MCF 10A (cell line): ENCODE data around the gene SLC6A18. TPM values are rescaled to one million over a fixed set of nuclear protein-coding genes. Genes with fewer than 3 reads are reported as not detected.

Source experiments
- BruUV-seq: library from RNA; stranded (reverse); fragments of 400-500 nt; replicated peaks from 2 replicates; lab custom pipeline; 2021; lab: Mats Ljungman, UMichigan
- CTCF ChIA-PET: fragments of 300-600 bp; sonication (Branson Sonifier 250); formaldehyde crosslinking; extraction: SDS; loops from one replicate; lab custom pipeline; 2021; ENCODE audit warnings: antibody characterized with exemption, inconsistent platforms; lab: Yijun Ruan, JAX
- POLR2A ChIA-PET: fragments of 300-600, 350-650 bp; sonication (Branson Sonifier 250); formaldehyde crosslinking; extraction: SDS; loops from one replicate; lab custom pipeline; 2020; ENCODE audit warnings: antibody characterized with exemption, inconsistent platforms; lab: Yijun Ruan, JAX
- DNase-seq: peaks from one replicate; pipeline ENCODE4 v3.0.0-alpha.2; 2018; ENCODE audit not compliant: unreplicated experiment
- H3K27ac Mint-ChIP-seq: one replicate; pipeline ENCODE4 v1.8.0; 2022; ENCODE audit warnings: mild to moderate bottlenecking, low read depth, mixed read lengths; ENCODE audit not compliant: unreplicated experiment
- H3K27me3 Mint-ChIP-seq: one replicate; pipeline ENCODE4 v1.8.0; 2022; ENCODE audit warnings: mixed read lengths; ENCODE audit not compliant: insufficient read depth, unreplicated experiment
- H3K36me3 Mint-ChIP-seq: one replicate; pipeline ENCODE4 v1.8.0; 2022; ENCODE audit warnings: mild to moderate bottlenecking, moderate library complexity, mixed read lengths; ENCODE audit not compliant: insufficient read depth, unreplicated experiment
- H3K4me1 Mint-ChIP-seq: one replicate; pipeline ENCODE4 v1.8.0; 2022; ENCODE audit warnings: mixed read lengths; ENCODE audit not compliant: insufficient read depth, unreplicated experiment
- H3K4me3 Mint-ChIP-seq: one replicate; pipeline ENCODE4 v1.8.0; 2022; ENCODE audit warnings: mild to moderate bottlenecking, moderate library complexity, mixed read lengths; ENCODE audit not compliant: unreplicated experiment
- H3K9me3 Mint-ChIP-seq: one replicate; pipeline ENCODE4 v1.8.0; 2022; ENCODE audit warnings: mixed read lengths; ENCODE audit not compliant: unreplicated experiment
- intact Hi-C: fragments of 100-400 bp; cut with micrococcal nuclease; formaldehyde crosslinking; loops from 2 replicates; pipeline ENCODE4 v1.14.1; 2022
- total RNA-seq: library from RNA; stranded (reverse); gene quantifications from 2 replicates; pipeline ENCODE4 v1.2.3, GENCODE V29; 2022
- TF ChIP-seq, protein P1 (sequence below): fragments of 200-600 bp; IDR thresholded peaks from one replicate; pipeline ENCODE4 v1.8.0; 2022; ENCODE audit warnings: antibody characterized with exemption, mild to moderate bottlenecking; ENCODE audit not compliant: unreplicated experiment

The SLC6A18 gene
- total RNA-seq, 1 experiment from 2014 or later = not detected

DNA sequence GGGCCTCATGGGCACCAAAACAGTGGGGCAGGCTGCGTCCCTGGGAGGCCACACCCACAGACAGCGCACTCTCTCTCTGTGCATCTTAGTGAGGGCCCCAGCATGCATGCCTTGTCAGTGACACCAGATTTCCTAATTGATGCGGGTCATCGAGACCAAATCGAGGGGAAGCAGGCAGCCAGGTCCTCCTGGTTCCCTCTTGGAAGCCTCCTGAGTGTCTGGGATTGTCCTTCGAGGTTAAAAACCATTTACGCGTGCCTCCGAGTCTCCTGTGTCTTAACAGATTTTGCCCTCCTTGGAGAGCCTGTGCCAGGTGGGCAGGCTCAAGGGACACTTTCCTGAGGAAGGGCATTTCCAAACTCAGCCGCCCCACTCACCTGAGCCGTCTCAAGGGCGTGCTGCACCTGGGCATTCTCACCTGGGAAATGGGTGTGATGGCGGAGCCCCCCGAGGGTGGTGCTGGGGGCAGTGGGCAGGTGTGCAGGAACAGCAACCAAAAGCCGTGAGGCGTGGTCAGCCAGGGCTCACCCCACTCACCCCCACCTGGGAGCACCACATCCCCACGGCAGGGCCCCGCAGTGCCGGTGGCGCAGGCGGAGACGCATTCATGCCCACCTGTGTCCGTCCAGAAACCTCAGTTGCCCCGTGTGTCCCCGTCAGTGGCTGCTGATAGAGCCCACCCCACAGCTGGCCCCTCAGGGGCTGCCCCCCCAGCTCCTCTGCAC is 21.1 kb upstream of the SLC6A18 start:
- DNase-seq = no peak
- Mint-ChIP-seq H3K4me1 (no peaks in the 10 kb centered on the region), H3K9me3 (no peaks in the 10 kb centered on the region), H3K27ac (no peak overlapping the region), H3K27me3 (peaks cover 38% of the 10 kb centered on the region), H3K36me3 (no peaks in the 10 kb centered on the region), H3K4me3 (no peak overlapping the region)
- POLR2A ChIA-PET = no interaction called here
- intact Hi-C loops = loop anchor here (10.0 kb wide), 1 partner anchor 141 kb away; the partner anchor contains the start of gene CLPTM1L
- no TSS peak for BruUV-seq
- TF ChIP-seq, protein P1, sequence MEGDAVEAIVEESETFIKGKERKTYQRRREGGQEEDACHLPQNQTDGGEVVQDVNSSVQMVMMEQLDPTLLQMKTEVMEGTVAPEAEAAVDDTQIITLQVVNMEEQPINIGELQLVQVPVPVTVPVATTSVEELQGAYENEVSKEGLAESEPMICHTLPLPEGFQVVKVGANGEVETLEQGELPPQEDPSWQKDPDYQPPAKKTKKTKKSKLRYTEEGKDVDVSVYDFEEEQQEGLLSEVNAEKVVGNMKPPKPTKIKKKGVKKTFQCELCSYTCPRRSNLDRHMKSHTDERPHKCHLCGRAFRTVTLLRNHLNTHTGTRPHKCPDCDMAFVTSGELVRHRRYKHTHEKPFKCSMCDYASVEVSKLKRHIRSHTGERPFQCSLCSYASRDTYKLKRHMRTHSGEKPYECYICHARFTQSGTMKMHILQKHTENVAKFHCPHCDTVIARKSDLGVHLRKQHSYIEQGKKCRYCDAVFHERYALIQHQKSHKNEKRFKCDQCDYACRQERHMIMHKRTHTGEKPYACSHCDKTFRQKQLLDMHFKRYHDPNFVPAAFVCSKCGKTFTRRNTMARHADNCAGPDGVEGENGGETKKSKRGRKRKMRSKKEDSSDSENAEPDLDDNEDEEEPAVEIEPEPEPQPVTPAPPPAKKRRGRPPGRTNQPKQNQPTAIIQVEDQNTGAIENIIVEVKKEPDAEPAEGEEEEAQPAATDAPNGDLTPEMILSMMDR = no peak
- CTCF ChIA-PET = interaction anchor here (0.6 to 0.7 kb wide), 3 partner anchors 220 to 286 kb away, joined by 3 read pairs; no protein-coding TSS in a partner anchor

DNA sequence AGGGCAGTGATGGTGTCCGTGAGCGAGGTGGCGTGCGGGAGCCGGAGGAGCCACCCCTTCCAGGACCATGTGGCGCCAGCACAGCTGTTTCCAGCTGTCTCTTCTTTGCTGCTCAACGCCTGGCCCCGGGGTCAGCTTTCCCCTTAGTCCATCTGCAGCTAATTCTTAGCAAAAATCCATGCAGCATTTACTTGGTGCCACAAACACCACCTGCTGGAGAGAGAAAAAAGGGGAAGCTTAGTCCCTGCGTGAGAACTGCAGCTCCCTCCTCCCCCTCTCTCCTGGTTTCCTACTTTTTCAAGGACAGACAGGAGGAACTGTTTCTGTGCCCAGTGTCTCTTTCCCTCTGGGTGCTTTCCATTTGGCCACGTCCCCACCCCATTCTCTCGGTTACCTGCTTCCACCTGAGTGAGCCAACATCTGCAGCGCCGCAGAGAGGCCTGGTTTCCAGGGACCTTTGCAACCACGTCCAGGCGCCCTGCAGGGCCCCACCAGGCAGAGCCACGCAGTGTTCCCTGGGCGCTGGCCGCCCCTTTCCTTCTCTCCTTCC is 20.4 kb upstream of the SLC6A18 start:
- Mint-ChIP-seq H3K36me3 (no peaks in the 10 kb centered on the region), H3K27me3 (peaks cover 38% of the 10 kb centered on the region), H3K9me3 (no peaks in the 10 kb centered on the region), H3K27ac (no peak overlapping the region), H3K4me3 (no peak overlapping the region), H3K4me1 (no peaks in the 10 kb centered on the region)
- intact Hi-C loops = loop anchor here (10.0 kb wide), 1 partner anchor 140 kb away; the partner anchor contains the start of gene CLPTM1L
- no peak for DNase-seq
- ChIA-PET POLR2A (no interaction called here), CTCF (interaction anchor here (0.6 to 0.7 kb wide), 4 partner anchors 220 to 437 kb away, joined by 3 read pairs; no protein-coding TSS in a partner anchor)
- TF ChIP-seq, protein P1 = no peak
- BruUV-seq = no TSS peak

DNA sequence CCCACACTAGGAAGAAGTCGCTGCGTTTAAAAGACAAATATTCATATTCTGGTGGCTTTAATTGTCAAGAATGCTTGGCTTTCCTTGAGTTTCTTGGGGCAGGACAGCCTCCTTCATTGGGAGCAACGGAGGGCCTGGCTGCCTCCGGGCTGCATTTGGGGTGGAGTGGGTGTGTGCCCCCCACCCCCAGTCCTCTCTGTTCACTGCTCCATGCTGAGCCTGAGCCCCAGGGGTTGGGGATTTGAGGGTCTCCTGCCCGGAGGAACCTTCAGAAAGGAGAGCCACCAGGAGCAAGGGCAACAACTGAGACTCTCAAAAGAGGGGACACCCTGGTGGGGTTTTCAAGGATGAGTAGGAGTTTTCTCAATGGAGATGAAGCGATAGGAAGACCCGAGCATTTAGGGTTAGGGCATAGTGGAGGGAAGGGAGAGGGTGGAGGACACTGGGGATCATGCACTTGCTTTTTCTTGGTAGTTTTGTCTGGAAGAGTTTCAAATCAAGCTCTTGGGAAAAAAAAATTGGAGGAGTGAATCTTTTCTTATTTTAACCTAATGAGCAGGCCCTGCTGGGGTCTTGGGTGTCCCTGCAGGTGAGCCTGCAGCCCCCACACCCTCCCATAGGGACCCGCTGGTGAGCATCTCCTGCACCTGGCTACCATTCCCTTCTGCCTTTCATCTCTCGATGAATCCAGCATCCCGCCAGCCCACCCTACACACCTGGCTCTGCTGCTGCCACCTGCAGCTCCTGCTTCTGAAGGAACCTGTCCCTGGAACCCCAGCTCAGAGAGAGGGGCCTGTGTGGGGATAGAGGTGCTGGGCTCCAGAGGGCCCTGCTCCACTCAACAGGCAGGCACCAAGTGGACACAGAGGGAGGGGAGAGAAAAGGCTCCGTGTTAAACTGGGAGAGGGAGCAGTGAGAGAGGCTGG is 19.7 kb upstream of the SLC6A18 start:
- no peak overlapping the region for H3K4me3 Mint-ChIP-seq

More for the DNA sequence above, 19.7 kb upstream of the SLC6A18 start:
- Mint-ChIP-seq H3K4me1 (no peaks in the 10 kb centered on the region), H3K27ac (no peak overlapping the region), H3K27me3 (peaks cover 38% of the 10 kb centered on the region), H3K36me3 (no peaks in the 10 kb centered on the region), H3K9me3 (no peaks in the 10 kb centered on the region)
- DNase-seq = no peak
- POLR2A ChIA-PET = interaction anchor here (0.7 kb wide), 1 partner anchor 72 kb away, joined by 3 read pairs; no protein-coding TSS in a partner anchor
- CTCF ChIA-PET = interaction anchor here (0.6 to 1.0 kb wide), 2 partner anchors 11 to 437 kb away, joined by 3 to 7 read pairs; no protein-coding TSS in a partner anchor
- BruUV-seq = no TSS peak
- TF ChIP-seq, protein P1 = no peak
- intact Hi-C loops = loop anchor here (10.0 kb wide), 1 partner anchor 139 kb away; the partner anchor contains the start of gene CLPTM1L
